Posterior cingulate gyrus (tissue), 11 donors: ENCODE measurements around the gene SEMA3B.
A peak's percentile ranks its signal among the peaks of the same experiment; 100 is the strongest.
"Not testable (repeated sequence)": the region's sequence is repeated elsewhere in the genome, so short reads cannot be mapped to it uniquely, and the experiment has no call there.

Experiments used
- DNase-seq, 10 donors: peaks; one replicate each; pipeline versions ENCODE4 v3.0.0 to v3.0.0-alpha.2; 2020 to 2021; ENCODE audit warnings: mixed read lengths in 3 of 10
- intact Hi-C: fragments of 100-400 bp; cut with DNase I; formaldehyde crosslinking; loops from one replicate; pipeline ENCODE4 v1.15.1; 2023

SEMA3B gene

GRCh38 chr3:50268703-50269451 is at the start of gene SEMA3B:
Gene SEMA3B, plus strand, starts transcription at chr3:50269147. Its CDS starts 94 bp downstream, at chr3:50269241.
- DNase-seq, result peak in 5 of 10 donors; percentile 53 to 92 (median 67)
- intact Hi-C loops, result no loop called here

GRCh38 chr3:50219285-50219684 is 49.7 kb upstream of the SEMA3B start:
- intact Hi-C loops, result no loop called here
- DNase-seq, result no peak

- intact Hi-C loops, result no loop called here
- no peak for DNase-seq
These were observed 48.8 kb upstream of the SEMA3B start for GRCh38 chr3:50220109-50220508.

- intact Hi-C loops, result no loop called here
- no peak for DNase-seq
These were observed 47.9 kb upstream of the SEMA3B start for GRCh38 chr3:50221051-50221410.

GRCh38 chr3:50221411-50222168 is 47.4 kb upstream of the SEMA3B start:
- peak in 2 of 10 donors; percentile 26 to 76 for DNase-seq
- intact Hi-C loops, result no loop called here

- DNase-seq, result no peak
- intact Hi-C loops, result no loop called here
These were observed 46.8 kb upstream of the SEMA3B start for GRCh38 chr3:50222169-50222528.

GRCh38 chr3:50224639-50225038 is 44.3 kb upstream of the SEMA3B start:
- no peak for DNase-seq
- intact Hi-C loops, result no loop called here

GRCh38 chr3:50226888-50227389 is 42.0 kb upstream of the SEMA3B start:
- intact Hi-C loops, result loop anchor here (1.0 to 2.0 kb wide), 4 partner anchors 19 to 94 kb away; no protein-coding TSS in a partner anchor
- DNase-seq, result peak in 8 of 10 donors; percentile 39 to 93 (median 62)

GRCh38 chr3:50227390-50228183 is 41.4 kb upstream of the SEMA3B start:
- DNase-seq, result peak; percentile 82 to 99 (median 90)
- intact Hi-C loops, result loop anchor here (1.0 to 2.0 kb wide), 3 partner anchors 19 to 93 kb away; no protein-coding TSS in a partner anchor

- DNase-seq, intact Hi-C loops: not testable (repeated sequence)
These were observed 40.7 kb upstream of the SEMA3B start for GRCh38 chr3:50228184-50228763.

GRCh38 chr3:50229490-50229889 is 39.5 kb upstream of the SEMA3B start:
- DNase-seq, result no peak
- intact Hi-C loops, result no loop called here

- DNase-seq, result no peak
- intact Hi-C loops, result no loop called here
These were observed 38.7 kb upstream of the SEMA3B start for GRCh38 chr3:50230104-50230793.

- no peak for DNase-seq
- intact Hi-C loops, result no loop called here
These were observed 38.2 kb upstream of the SEMA3B start for GRCh38 chr3:50230794-50231125.

- no peak for DNase-seq
- intact Hi-C loops, result no loop called here
These were observed 37.4 kb upstream of the SEMA3B start for GRCh38 chr3:50231581-50231980.

- DNase-seq, result no peak
- intact Hi-C loops, result no loop called here
These were observed 36.6 kb upstream of the SEMA3B start for GRCh38 chr3:50232303-50232702.

- intact Hi-C loops, result no loop called here
These were observed 35.8 kb upstream of the SEMA3B start for GRCh38 chr3:50233176-50233575.

GRCh38 chr3:50235716-50236483 is 33.0 kb upstream of the SEMA3B start, which contains the start of gene GNAI2:
Gene GNAI2, plus strand, starts transcription at chr3:50236204. Its CDS starts 132 bp downstream, at chr3:50236336.
- peak; percentile 96 to 100 (median 99) for DNase-seq
- intact Hi-C loops, result no loop called here

More at GRCh38 chr3:50233176-50233575, 35.8 kb upstream of the SEMA3B start:
- DNase-seq, result no peak

- no peak for DNase-seq
- intact Hi-C loops, result no loop called here
These were observed 32.3 kb upstream of the SEMA3B start for GRCh38 chr3:50236484-50237132.
